Activated CD4-positive, alpha-beta T cell treated with anti-CD3 and anti-CD28 coated beads for 36 hours (primary cell): Measurements from ENCODE around the gene HOXA3. TPM values are rescaled to one million over a fixed set of nuclear protein-coding genes. Genes with fewer than 3 reads are reported as not detected.

Source experiments
- ATAC-seq: fragments of 200-7000 bp; cut with Tn5 transposase; one replicate; pipeline ENCODE4 v1.10.0; 2021; ENCODE audit warnings: mild to moderate bottlenecking, moderate library complexity
- CTCF ChIA-PET: fragments of 350-600 bp; sonication (Branson Sonifier 250); formaldehyde crosslinking; loops from one replicate; lab custom pipeline; 2021; ENCODE audit warnings: antibody characterized with exemption; lab: Charles Lee
- POLR2A ChIA-PET: fragments of 350-600 bp; sonication (Branson Sonifier 250); formaldehyde crosslinking; loops from one replicate; lab custom pipeline; 2021; ENCODE audit warnings: antibody characterized with exemption, inconsistent platforms; lab: Charles Lee
- DNase-seq: peaks from one replicate; pipeline ENCODE4 v3.0.0-alpha.2; 2020
- H3K27ac Mint-ChIP-seq: one replicate; pipeline ENCODE4 v1.8.0; 2021; ENCODE audit warnings: mixed read lengths
- H3K27me3 Mint-ChIP-seq: one replicate; pipeline ENCODE4 v1.8.0; 2021; ENCODE audit warnings: mixed read lengths
- H3K36me3 Mint-ChIP-seq: one replicate; pipeline ENCODE4 v1.8.0; 2021; ENCODE audit warnings: low read depth, mixed read lengths
- H3K4me1 Mint-ChIP-seq: one replicate; pipeline ENCODE4 v1.8.0; 2021; ENCODE audit warnings: mixed read lengths
- H3K4me3 Mint-ChIP-seq: one replicate; pipeline ENCODE4 v1.8.0; 2021; ENCODE audit warnings: mild to moderate bottlenecking, moderate library complexity, mixed read lengths
- H3K9me3 Mint-ChIP-seq: one replicate; pipeline ENCODE4 v1.8.0; 2021; ENCODE audit warnings: low read depth, mixed read lengths
- intact Hi-C, 2 experiments: fragments of 100-400 bp; cut with DNase I in 1 of 2; cut with micrococcal nuclease in 1 of 2; formaldehyde crosslinking; loops; one replicate each; pipeline versions ENCODE4 v1.14.2 to v1.15.1; 2022 to 2024; cut with DNase I, micrococcal nuclease
- total RNA-seq, 2 experiments: library from RNA; stranded (reverse); gene quantifications; one replicate each; pipeline ENCODE4 v1.2.3, GENCODE V29; 2021

The HOXA3 gene
- total RNA-seq, 2 experiments from 2014 or later: not detected

- ChIA-PET POLR2A (no interaction called here), CTCF (no interaction called here)
- H3K4me3 Mint-ChIP-seq: no peak overlapping the region
- H3K4me1 Mint-ChIP-seq: peaks cover 12% of the 10 kb centered on the region
- ATAC-seq (no peak), DNase-seq (no peak)
- peaks cover 38% of the 10 kb centered on the region for H3K27me3 Mint-ChIP-seq
- no peaks in the 10 kb centered on the region for H3K9me3 Mint-ChIP-seq
- no peaks in the 10 kb centered on the region for H3K36me3 Mint-ChIP-seq
- no peak overlapping the region for H3K27ac Mint-ChIP-seq
- intact Hi-C loops: loop anchor here in 1 of 2 experiments (5.0 kb wide), 1 partner anchor 33 kb away; the partner anchor contains the start of gene HOXA1
Observed at GRCh38 chr7:27129729-27130539, 22.4 kb downstream of the HOXA3 start.

- H3K27me3 Mint-ChIP-seq: peaks cover 40% of the 10 kb centered on the region
- H3K4me3 Mint-ChIP-seq: no peak overlapping the region
- no peaks in the 10 kb centered on the region for H3K36me3 Mint-ChIP-seq
- H3K4me1 Mint-ChIP-seq: peaks cover 4% of the 10 kb centered on the region
- ChIA-PET POLR2A (no interaction called here), CTCF (interaction anchor here (0.6 to 1.2 kb wide), 2 partner anchors 20 to 51 kb away, joined by 3 to 4 read pairs; no protein-coding TSS in a partner anchor)
- H3K27ac Mint-ChIP-seq: no peak overlapping the region
- DNase-seq: no peak
- intact Hi-C loops: no loop called here
- no peaks in the 10 kb centered on the region for H3K9me3 Mint-ChIP-seq
- ATAC-seq: no peak
Observed at GRCh38 chr7:27128776-27129728, 23.3 kb downstream of the HOXA3 start.

GRCh38 chr7:27128034-27128433, 24.3 kb downstream of the HOXA3 start:
- Mint-ChIP-seq H3K27ac (no peak overlapping the region), H3K27me3 (peaks cover 35% of the 10 kb centered on the region), H3K4me1 (no peaks in the 10 kb centered on the region), H3K36me3 (no peaks in the 10 kb centered on the region), H3K9me3 (no peaks in the 10 kb centered on the region), H3K4me3 (no peak overlapping the region)
- intact Hi-C loops: no loop called here
- DNase-seq: no peak
- CTCF ChIA-PET: interaction anchor here (0.5 to 1.2 kb wide), 3 partner anchors 22 to 67 kb away, joined by 3 to 4 read pairs (median 4); no protein-coding TSS in a partner anchor
- ATAC-seq: no peak
- POLR2A ChIA-PET: no interaction called here

- no peaks in the 10 kb centered on the region for H3K4me1 Mint-ChIP-seq
- CTCF ChIA-PET: interaction anchor here (0.6 kb wide), 1 partner anchor 8 kb away, joined by 4 read pairs; no protein-coding TSS in a partner anchor
- DNase-seq (no peak), ATAC-seq (no peak)
- no peak overlapping the region for H3K27ac Mint-ChIP-seq
- H3K27me3 Mint-ChIP-seq: peaks cover 32% of the 10 kb centered on the region
- intact Hi-C loops: no loop called here
- POLR2A ChIA-PET: no interaction called here
- H3K9me3 Mint-ChIP-seq: no peaks in the 10 kb centered on the region
- no peaks in the 10 kb centered on the region for H3K36me3 Mint-ChIP-seq
- H3K4me3 Mint-ChIP-seq: no peak overlapping the region
Observed at GRCh38 chr7:27126596-27127327, 25.6 kb downstream of the HOXA3 start.

GRCh38 chr7:27125986-27126394, 26.4 kb downstream of the HOXA3 start:
- CTCF ChIA-PET: no interaction called here

DNA sequence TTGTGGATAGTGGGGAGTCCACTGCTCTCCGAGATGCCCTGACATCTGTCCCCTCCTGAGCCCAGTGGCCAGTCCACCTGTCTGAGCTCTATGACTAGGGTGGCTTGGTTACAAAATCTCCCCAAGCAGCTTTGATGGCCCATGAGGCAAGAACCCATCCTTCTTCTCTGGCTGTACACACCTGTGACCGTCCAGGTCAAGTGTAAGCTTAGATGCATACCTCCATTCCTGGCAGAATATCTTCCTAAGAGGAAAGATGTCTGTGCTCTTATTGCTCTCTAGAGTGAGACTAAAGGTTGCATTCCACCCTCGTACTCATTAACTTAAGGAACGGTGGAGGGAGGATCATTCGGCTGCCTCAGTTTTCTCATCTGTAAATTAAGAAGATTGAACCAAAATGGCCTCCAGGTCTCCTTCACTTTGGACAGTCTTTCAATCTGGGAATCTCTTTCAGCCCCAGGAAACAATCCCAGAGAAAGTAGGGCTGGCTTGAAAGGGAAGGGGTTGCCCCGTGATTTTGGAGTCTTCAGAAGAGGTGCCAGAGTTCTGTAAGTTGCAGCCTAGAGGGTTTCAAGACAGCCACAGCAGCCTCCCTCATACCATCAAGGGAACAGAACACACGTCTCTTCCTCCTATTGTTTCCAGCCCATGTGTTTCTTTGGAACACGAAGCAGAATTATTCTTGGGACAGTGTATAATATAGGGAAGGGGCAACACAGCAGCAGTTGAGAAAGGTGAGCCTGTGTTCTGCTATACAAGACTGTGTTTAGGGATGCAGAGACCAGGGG, 27.3 kb downstream of the HOXA3 start:
- H3K4me3 Mint-ChIP-seq: no peak overlapping the region
- no peaks in the 10 kb centered on the region for H3K9me3 Mint-ChIP-seq
- ATAC-seq (no peak), DNase-seq (no peak)
- peaks cover 29% of the 10 kb centered on the region for H3K27me3 Mint-ChIP-seq
- intact Hi-C loops: no loop called here
- no peaks in the 10 kb centered on the region for H3K4me1 Mint-ChIP-seq
- CTCF ChIA-PET: interaction anchor here (0.9 kb wide), 1 partner anchor 60 kb away, joined by 3 read pairs; the partner anchor contains the start of gene HOXA11
- POLR2A ChIA-PET: no interaction called here
- H3K36me3 Mint-ChIP-seq: no peaks in the 10 kb centered on the region
- H3K27ac Mint-ChIP-seq: no peak overlapping the region

More at GRCh38 chr7:27125986-27126394, 26.4 kb downstream of the HOXA3 start:
- DNase-seq: no peak
- Mint-ChIP-seq H3K4me1 (no peaks in the 10 kb centered on the region), H3K36me3 (no peaks in the 10 kb centered on the region), H3K27ac (no peak overlapping the region), H3K27me3 (peaks cover 29% of the 10 kb centered on the region), H3K9me3 (no peaks in the 10 kb centered on the region), H3K4me3 (no peak overlapping the region)
- no peak for ATAC-seq
- intact Hi-C loops: no loop called here
- POLR2A ChIA-PET: no interaction called here

DNA sequence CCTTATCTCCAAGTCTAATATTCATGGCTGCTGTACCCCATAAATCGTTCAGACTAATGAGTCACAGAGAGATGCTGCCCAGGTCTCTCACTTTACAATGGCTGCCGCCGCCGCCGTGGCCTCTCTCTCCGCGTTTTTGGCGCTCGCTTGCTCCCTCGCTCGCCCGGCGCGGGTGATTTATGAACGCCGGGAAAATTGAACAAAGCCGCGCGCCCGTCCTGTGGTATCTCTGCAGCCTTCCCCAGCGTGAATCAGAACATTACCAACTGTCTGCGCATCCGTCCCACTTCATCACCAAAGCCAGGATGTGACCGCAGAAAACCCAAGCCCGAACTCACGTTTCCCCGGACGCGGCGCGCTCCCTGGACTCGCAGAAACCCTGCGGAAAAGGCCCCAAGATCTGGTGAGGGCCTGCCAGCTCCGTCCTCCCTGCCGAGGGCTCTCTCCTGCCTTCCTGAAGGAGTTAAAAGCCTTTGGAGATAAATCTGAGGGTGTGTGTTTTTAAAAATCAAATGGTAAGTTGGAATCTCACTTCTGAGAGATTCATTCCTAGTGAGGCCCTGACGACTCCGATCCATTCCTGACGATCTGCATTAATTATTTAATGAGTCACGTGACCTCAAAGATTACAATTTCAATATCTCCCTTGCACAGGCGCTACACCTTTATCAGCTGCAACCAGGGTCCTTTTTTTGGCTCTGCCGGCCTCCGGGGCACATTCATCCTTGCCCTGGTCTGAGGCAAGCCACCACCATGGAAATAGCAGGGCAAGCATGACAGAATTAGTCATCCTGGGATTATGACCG, 28.1 kb downstream of the HOXA3 start:
- Mint-ChIP-seq H3K36me3 (no peaks in the 10 kb centered on the region), H3K4me3 (no peak overlapping the region), H3K27me3 (peaks cover 29% of the 10 kb centered on the region), H3K4me1 (no peaks in the 10 kb centered on the region), H3K9me3 (no peaks in the 10 kb centered on the region), H3K27ac (no peak overlapping the region)
- ATAC-seq (no peak), DNase-seq (no peak)
- intact Hi-C loops: no loop called here
- ChIA-PET POLR2A (no interaction called here), CTCF (interaction anchor here (0.9 kb wide), 1 partner anchor 61 kb away, joined by 3 read pairs; the partner anchor contains the start of gene HOXA11)

- no peak overlapping the region for H3K4me3 Mint-ChIP-seq
- no peaks in the 10 kb centered on the region for H3K9me3 Mint-ChIP-seq
- intact Hi-C loops: no loop called here
- peaks cover 24% of the 10 kb centered on the region for H3K27me3 Mint-ChIP-seq
- CTCF ChIA-PET: no interaction called here
- H3K4me1 Mint-ChIP-seq: no peaks in the 10 kb centered on the region
- no peaks in the 10 kb centered on the region for H3K36me3 Mint-ChIP-seq
- DNase-seq: no peak
- H3K27ac Mint-ChIP-seq: no peak overlapping the region
- no peak for ATAC-seq
- POLR2A ChIA-PET: no interaction called here
Observed at GRCh38 chr7:27123477-27124053, 28.8 kb downstream of the HOXA3 start.

DNA sequence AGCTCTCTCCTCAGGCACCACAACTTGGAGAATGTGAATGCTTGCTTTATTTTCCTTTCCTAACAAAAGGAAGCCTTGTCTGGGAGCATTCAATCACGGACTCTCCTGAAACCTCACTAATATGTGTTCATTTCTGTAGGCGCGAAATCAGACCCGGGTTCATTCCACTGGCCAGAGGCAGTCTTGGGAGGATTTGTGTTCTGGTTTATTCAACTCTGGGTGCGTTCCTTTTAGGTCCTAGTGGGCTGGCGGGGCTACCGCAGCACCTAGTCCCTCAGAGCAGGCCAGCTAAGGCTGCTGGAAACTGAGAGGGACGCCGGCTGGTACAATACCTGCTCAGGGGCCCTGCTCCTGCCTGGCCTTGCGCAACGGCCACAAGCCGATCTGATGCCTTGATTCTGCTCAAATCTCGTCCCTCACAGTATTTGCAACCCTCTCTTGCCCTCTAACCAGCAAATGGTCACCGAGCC, 29.3 kb downstream of the HOXA3 start:
- peaks cover 23% of the 10 kb centered on the region for H3K27me3 Mint-ChIP-seq
- ChIA-PET CTCF (no interaction called here), POLR2A (no interaction called here)
- intact Hi-C loops: no loop called here
- no peak overlapping the region for H3K4me3 Mint-ChIP-seq
- H3K4me1 Mint-ChIP-seq: no peaks in the 10 kb centered on the region
- H3K27ac Mint-ChIP-seq: no peak overlapping the region
- ATAC-seq (no peak), DNase-seq (no peak)
- H3K36me3 Mint-ChIP-seq: no peaks in the 10 kb centered on the region
- no peaks in the 10 kb centered on the region for H3K9me3 Mint-ChIP-seq
